CD4-positive, alpha-beta T cell treated with Interleukin-15 for 1 hour (primary cell): ENCODE data around the gene TIAM1.
A peak's percentile ranks its signal among the peaks of the same experiment; 100 is the strongest.

Experiments
- DNase-seq: peaks from one replicate; pipeline ENCODE4 v3.0.0-alpha.2; 2020

The TIAM1 gene

DNA sequence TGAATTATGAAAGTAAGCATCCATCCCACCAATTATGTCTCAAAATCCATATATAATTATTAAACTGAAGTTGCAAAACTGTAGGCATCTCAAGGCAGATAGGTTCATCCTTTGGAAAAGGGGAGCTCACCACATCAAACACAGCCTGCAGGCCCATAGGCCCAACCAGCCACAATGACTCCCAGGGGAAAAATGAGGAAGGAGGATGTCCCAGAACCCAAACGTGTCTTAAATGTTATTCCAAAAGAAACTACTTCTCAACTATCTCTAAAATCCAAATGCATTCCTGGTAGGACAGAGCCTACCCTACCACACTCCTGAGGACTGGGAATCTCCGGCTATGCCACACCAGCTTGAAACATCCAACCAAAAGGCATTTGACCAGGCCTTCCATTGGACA, 12.8 kb downstream of the TIAM1 start:
- no peak for DNase-seq

DNA sequence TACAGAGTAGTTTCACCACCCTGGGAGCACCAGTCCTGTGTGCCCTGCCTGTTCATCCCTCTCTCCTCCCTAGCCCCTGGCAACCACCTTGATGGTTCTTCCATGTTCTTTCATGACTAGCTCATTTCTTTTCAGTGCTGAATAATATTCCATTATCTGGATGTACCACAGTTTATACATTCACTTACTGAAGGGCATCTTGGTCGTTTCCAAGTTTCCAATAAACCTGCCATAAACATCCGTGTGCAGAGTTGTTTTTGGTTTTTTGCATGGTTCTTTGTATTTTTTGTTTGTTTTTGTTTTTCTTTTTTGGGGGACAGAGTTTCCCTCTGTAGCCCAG, 13.9 kb downstream of the TIAM1 start:
- DNase-seq = no peak

DNA sequence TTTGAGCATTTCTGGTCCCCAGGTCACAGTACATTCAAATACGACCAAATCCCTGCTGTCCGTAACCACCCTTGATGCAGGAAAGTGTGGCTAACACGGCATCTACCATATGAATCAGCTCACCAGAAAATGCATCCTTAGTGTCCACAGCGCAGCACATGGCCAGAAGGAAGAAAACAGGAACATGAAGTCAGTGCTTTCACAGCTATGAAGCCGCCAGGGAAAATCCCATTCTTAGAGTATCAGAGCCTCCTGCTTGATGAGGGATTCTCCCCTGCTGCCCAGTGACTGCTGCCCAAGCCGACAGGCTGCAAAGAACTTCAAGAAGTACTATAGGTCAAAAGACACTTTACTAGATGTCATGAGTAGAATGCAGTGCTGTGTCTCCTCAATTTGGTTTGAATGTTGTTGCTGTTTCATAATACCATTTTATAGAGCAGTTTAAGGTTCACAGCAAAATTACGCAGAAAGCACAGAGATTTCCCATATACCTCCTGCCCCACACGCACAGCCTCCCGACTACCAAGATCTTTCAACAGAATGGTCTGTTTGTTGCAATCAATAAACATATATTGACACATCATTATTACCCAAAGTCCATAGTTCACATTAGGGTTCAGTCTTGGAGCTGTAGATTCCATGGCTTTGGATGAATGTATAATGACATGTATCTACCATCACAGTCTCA, 14.5 kb downstream of the TIAM1 start:
- DNase-seq = no peak

- peak; percentile 37 for DNase-seq
These were observed 17.4 kb downstream of the TIAM1 start for GRCh38 chr21:31326522-31327242.

DNA sequence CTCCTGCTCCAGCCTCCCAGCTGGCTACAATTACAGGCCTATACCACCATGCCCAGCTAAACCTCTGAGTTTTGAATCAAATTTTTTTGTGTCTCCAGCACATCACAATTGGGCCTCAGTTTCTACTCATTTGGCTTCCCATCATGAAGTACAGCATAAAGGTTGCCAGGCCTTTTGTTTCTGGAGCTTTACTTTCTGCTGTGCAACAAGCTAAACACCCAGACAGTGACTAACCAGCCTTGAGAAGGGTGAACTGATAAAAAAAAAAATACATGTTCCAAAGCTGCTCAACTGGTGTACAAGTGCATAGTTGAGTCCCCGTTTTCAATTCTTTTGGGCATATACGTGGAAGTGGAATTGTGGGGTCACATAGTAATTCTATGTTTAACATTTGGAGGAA, 25.1 kb downstream of the TIAM1 start:
- no peak for DNase-seq

GRCh38 chr21:31317688-31318087, 26.4 kb downstream of the TIAM1 start:
- DNase-seq = no peak

- no peak for DNase-seq
These were observed 27.4 kb downstream of the TIAM1 start for GRCh38 chr21:31316488-31317169.

- no peak for DNase-seq
These were observed 28.0 kb downstream of the TIAM1 start for GRCh38 chr21:31316072-31316471.

DNA sequence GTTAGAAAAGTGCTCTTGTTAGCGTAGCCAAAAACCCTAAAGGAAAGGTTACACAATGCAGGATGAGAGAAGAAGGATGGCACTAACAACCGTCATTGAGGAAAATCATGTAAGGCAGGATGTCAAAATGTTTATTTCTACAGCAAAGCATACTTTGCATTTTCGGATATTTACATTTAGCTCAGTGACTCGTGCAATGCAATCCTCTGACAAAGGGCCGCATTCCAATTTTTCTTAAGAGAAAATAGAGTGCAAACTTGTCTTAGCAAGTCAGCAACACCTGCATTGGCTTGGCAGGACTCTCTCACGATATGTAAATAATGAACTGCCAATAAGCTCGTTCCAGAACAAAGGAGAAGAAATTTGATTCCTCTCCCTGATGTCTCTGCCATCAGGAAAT, 33.3 kb downstream of the TIAM1 start:
- no peak for DNase-seq

- DNase-seq = no peak
These were observed 35.5 kb downstream of the TIAM1 start for GRCh38 chr21:31308584-31308983.

- no peak for DNase-seq
These were observed 38.2 kb downstream of the TIAM1 start for GRCh38 chr21:31305888-31306287.

DNA sequence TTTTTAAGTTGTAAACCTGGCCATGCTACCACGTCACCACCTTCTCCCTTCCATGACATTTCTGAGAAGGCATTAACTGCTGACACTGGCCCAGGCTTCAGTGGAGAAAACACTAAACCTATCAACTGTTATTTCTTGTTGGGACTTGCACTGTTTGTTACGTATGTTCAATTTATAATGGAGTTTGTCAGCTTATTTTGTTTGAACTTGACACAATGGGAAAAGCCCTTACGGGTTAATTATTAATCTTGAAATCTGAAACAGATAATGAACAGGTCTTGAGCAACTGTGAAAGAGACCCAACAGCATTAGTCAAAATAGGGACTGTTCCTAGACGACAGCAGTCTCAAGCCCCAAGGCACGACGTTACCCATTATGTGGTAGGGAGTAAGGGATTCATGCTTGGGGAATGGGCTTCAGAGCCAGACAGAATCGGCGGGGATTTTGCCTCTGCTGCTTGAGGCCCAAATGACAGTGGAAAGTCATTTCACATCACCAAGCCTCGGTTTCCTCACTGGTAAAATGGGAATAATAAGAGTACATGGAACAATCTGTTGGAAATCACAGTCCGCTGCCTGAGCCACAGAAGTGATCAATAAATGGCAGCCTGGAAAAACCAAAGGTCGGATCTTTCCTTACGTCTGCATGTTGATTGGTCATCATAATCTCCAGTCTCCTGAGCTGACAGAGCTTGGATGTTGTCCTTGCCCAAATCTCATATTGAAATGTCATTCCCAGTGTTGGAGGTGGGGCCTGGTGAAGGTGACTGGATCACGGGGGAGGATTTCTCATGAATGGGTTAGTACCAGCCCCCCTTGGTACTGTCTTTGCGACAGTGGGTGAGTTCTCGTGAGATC, 44.5 kb downstream of the TIAM1 start:
- no peak for DNase-seq

- DNase-seq = no peak
These were observed 45.3 kb downstream of the TIAM1 start for GRCh38 chr21:31298618-31299269.

- DNase-seq = no peak
These were observed 46.3 kb downstream of the TIAM1 start for GRCh38 chr21:31297806-31298205.

DNA sequence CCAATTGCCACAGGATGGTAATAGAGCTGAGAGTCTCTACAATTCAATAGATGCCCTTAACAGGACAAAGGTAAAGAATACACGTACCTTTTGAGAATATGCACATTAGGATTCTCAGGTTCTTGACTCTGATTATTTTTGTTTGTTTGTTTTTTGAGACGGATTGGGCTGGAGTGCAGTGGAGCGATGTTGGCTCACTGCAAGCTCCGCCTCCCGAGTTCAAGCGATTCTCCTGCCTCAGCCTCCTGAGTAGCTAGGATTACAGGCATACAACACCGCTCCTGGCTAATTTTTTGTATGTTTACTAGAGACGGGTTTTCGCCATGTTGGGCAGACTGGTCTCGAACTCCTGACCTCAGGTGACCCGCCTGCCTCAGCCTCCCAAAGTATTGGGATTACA, 48.4 kb downstream of the TIAM1 start:
- DNase-seq = no peak

DNA sequence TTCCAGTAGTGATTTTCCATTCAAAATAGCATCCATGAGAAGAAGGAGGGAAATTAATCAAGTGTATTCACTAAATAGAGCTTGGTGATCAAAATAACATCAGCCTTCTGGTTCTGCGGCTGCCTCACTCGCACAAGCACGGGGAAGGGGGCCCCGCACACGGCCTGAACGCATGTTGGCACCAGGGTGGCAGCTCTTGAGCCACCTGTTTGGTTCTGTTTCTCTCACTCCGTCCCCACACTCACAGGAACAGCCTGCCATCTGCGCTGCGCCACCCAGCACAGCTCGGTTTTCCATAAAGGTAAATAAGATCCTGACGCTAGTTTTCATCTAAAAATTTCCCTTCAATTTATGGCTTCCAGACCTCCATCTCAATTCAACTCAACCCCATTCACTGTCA, 49.4 kb downstream of the TIAM1 start:
- DNase-seq = no peak

- DNase-seq = no peak
These were observed 50.1 kb downstream of the TIAM1 start for GRCh38 chr21:31293986-31294385.

DNA sequence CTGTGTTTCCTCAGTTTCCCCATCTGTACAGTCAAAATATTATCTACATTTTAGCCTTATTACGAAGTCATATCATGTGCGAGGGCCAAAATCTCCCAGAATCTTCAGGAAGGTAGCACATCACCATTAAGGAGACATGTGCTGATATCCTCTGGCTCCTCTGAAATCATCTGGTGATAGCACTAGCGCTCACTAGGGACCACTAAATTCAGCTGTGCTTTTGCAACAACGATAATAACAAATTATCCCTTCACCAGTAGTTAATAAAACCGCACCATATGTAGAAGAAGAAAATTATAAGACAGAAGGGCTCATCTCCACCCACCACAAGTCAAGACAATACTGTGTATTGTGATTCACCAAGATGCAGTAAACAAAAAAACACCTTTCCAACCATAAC, 53.3 kb downstream of the TIAM1 start:
- no peak for DNase-seq

- DNase-seq = no peak
These were observed 54.4 kb downstream of the TIAM1 start for GRCh38 chr21:31289702-31290101.

DNA sequence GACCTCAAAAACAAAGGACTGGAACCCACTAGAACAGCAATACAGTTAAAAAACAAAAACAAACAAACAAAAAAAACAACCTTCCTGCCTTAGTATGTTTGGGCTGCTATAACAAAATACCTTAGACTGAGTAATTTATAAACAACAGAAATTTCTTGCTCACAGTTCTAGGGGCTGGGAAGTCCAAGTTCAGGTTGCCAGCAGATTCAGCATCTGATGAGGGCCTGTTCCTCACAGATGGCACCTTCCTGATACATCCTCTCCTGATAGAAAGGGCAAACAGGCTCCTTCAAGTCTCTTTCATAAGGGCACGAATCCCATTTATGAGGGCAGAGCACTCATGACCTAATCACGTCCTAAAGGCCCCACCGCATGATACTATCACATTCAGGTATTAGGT, 55.9 kb downstream of the TIAM1 start:
- no peak for DNase-seq

DNA sequence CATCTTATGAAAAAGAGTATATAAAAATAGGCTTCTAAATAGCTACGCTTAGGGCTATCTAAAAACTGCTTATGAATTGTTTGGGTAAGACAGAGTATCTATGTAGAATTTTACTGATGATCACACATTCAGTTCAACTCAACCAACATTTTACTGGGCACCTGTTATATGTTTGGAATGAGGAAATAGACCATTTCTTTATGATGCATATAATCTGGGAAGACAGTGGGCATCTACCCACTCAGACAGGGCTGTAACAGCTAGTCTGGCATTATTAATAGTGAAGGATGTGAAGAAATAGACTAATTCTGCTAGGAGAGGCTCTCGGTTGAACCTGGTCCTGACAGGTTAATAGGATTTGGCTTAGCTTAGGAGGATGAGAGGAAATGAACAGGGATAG, 56.9 kb downstream of the TIAM1 start:
- no peak for DNase-seq

- no peak for DNase-seq
These were observed 57.4 kb downstream of the TIAM1 start for GRCh38 chr21:31286621-31287020.
